Gastrocnemius medialis (tissue), 4 donors: Measurements from ENCODE around the gene SPSB4. TPM values are rescaled to one million over a fixed set of nuclear protein-coding genes. Genes with fewer than 3 reads are reported as not detected.

Source experiments
- ATAC-seq, 2 donors: fragments of 150-250 bp; one replicate each; pipeline ENCODE4 v1.9.1; 2016
- DNase-seq, 2 donors: peaks; one replicate each; pipeline ENCODE4 v3.0.0-alpha.2; 2019
- H3K27ac ChIP-seq, 4 donors: fragments of 200-600 bp; sonication (generic); 1 replicate in 1 of 4; 2 replicates in 3 of 4; pipeline ENCODE4 v1.5.1; 2016 to 2018; ENCODE audit warnings: mild to moderate bottlenecking in 2 of 4, moderate library complexity in 1 of 4
- H3K27me3 ChIP-seq, 3 donors: fragments of 200-600 bp; sonication (generic) in 2 of 3; 1 replicate in 1 of 3; 2 replicates in 2 of 3; pipeline versions ENCODE4 v1.5.1 to v1.6.0; 2016 to 2019; ENCODE audit warnings: mild to moderate bottlenecking in 1 of 3, moderate library complexity in 1 of 3
- H3K36me3 ChIP-seq, 2 donors: fragments of 200-600 bp; sonication (generic) in 1 of 2; one replicate each; pipeline ENCODE4 v1.5.1; 2017 to 2018
- H3K4me1 ChIP-seq, 2 donors: fragments of 200-600 bp; sonication (generic) in 1 of 2; one replicate each; pipeline ENCODE4 v1.5.1; 2016 to 2017; ENCODE audit warnings: mild to moderate bottlenecking in 2 of 2
- H3K4me3 ChIP-seq, 4 donors: fragments of 200-600 bp; sonication (generic) in 3 of 4; 1 replicate in 1 of 4; 2 replicates in 3 of 4; pipeline ENCODE4 v1.5.1; 2016 to 2019; ENCODE audit warnings: mild to moderate bottlenecking in 2 of 4
- H3K9me3 ChIP-seq, 3 donors: fragments of 200-600 bp; sonication (generic) in 2 of 3; 1 replicate in 1 of 3; 2 replicates in 2 of 3; pipeline ENCODE4 v1.5.1; 2016 to 2019
- POLR2A ChIP-seq, 2 donors: fragments of 450-650 bp; IDR thresholded peaks; one replicate each; pipeline ENCODE4 v1.6.1; 2017; ENCODE audit warnings: antibody characterized with exemption in 2 of 2, mild to moderate bottlenecking in 2 of 2, moderate library complexity in 2 of 2
- in situ Hi-C, 4 donors: fragments of 200-750 bp; cut with MboI; loops; one replicate each; pipeline versions ENCODE4 v1.15.0 to v1.8.0; 2017; ENCODE audit warnings: low sequenced_read_pairs in 4 of 4
- intact Hi-C: fragments of 100-400 bp; cut with DNase I; formaldehyde crosslinking; loops from one replicate; pipeline ENCODE4 v1.15.1; 2023; ENCODE audit warnings: low total_unique reads
- total RNA-seq, 4 donors: library from RNA; depleted of rRNA; stranded (reverse); fragments of >200 nt; gene quantifications; one replicate each; pipeline versions ENCODE4 v1.1.0 to v1.2.3, GENCODE V29; 2016
- TF ChIP-seq, protein P1 (sequence below), 5 experiments: fragments of 450-650 bp in 3 of 5; fragments of 200-600 bp in 2 of 5; sonication (generic) in 2 of 5; IDR thresholded peaks in 4 of 5; conservative IDR thresholded peaks in 1 of 5; 1 replicate in 4 of 5; 2 replicates in 1 of 5; pipeline ENCODE4 v1.5.1; 2016 to 2019; ENCODE audit warnings: antibody characterized with exemption in 5 of 5, mild to moderate bottlenecking in 3 of 5, moderate library complexity in 3 of 5

The SPSB4 gene
- total RNA-seq, 4 donors from 2014 or later = 0.35 to 0.81 TPM; not detected in 2

DNA sequence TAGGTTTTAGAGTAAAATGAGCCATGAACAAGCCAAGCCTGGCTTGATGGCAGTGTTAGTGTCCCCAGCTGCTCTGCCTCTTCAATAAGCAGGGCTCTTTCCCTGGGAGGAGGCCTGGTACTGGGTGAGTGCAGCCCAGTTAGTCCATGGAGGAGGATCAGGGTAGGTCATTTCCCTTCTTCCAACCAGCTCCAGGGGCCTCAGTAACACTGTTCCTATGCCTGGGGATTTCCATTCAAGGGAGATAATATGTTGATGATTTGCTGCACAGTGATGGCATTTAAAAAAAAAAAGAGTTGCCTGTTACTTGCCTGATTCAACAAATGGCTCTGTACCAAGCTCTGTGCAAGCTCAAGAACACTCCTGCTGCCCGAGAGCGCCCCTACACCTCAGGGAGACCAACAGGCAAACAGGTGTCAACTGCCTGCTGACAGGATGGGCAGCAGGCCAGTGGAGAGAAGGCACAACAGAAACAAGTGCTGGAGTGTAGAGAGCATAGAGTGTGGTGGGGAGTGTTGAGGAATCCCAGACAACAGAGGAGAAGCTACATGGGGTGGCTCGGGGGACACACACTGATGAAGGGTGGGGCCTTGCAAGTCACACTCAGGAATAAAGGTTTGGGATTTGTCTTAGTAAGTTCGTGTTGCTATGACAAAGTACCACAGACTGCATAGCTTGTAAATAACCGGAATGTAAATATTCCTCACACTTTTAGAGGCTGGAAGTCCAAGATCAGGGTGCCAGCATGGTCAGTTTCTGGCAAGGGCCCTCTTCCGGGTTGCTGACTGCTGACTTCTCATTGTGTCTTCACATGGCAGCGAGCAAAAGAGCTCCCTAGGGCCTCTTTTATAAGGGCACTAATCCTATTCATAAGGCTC lies 101.9 kb downstream of the SPSB4 start:
- intact Hi-C loops = no loop called here
- in situ Hi-C loops = no loop called here
- DNase-seq = no peak
- Histone ChIP-seq H3K27ac (no peak overlapping the region), H3K4me3 (no peak overlapping the region), H3K27me3 (no peaks in the 10 kb centered on the region), H3K36me3 (no peaks in the 10 kb centered on the region), H3K9me3 (no peaks in the 10 kb centered on the region), H3K4me1 (no peaks in the 10 kb centered on the region)
- ATAC-seq = no peak
- TF ChIP-seq, protein P1, sequence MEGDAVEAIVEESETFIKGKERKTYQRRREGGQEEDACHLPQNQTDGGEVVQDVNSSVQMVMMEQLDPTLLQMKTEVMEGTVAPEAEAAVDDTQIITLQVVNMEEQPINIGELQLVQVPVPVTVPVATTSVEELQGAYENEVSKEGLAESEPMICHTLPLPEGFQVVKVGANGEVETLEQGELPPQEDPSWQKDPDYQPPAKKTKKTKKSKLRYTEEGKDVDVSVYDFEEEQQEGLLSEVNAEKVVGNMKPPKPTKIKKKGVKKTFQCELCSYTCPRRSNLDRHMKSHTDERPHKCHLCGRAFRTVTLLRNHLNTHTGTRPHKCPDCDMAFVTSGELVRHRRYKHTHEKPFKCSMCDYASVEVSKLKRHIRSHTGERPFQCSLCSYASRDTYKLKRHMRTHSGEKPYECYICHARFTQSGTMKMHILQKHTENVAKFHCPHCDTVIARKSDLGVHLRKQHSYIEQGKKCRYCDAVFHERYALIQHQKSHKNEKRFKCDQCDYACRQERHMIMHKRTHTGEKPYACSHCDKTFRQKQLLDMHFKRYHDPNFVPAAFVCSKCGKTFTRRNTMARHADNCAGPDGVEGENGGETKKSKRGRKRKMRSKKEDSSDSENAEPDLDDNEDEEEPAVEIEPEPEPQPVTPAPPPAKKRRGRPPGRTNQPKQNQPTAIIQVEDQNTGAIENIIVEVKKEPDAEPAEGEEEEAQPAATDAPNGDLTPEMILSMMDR (IDR thresholded peaks at IDR 0.05 in 4 of 5, conservative IDR thresholded peaks at IDR 0.05 in 1 of 5) = no peak
- no peak for TF ChIP-seq POLR2A (IDR thresholded peaks at IDR 0.05)

DNA sequence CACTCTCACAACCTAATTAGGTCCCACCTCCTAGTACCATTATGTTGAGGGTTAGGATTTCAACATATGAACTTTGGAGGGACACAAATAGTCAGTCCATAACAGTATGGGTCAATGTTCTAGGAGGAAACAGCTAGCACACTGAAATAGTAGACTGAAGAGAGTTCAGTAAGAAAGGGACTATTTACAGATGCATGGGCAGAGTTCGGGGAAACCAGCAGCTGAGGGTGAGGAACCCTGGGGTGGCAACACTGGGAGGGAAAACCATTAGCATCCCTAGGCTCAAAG lies 102.5 kb downstream of the SPSB4 start:
- H3K4me3 ChIP-seq = no peak overlapping the region
- in situ Hi-C loops (no loop called here), intact Hi-C loops (no loop called here)
- no peaks in the 10 kb centered on the region for H3K36me3 ChIP-seq
- no peaks in the 10 kb centered on the region for H3K27me3 ChIP-seq
- no peak for DNase-seq
- TF ChIP-seq, protein P1 (IDR thresholded peaks at IDR 0.05 in 4 of 5, conservative IDR thresholded peaks at IDR 0.05 in 1 of 5) = no peak
- TF ChIP-seq POLR2A (IDR thresholded peaks at IDR 0.05) = no peak
- no peak for ATAC-seq
- no peaks in the 10 kb centered on the region for H3K4me1 ChIP-seq
- no peak overlapping the region for H3K27ac ChIP-seq
- H3K9me3 ChIP-seq = no peaks in the 10 kb centered on the region

DNA sequence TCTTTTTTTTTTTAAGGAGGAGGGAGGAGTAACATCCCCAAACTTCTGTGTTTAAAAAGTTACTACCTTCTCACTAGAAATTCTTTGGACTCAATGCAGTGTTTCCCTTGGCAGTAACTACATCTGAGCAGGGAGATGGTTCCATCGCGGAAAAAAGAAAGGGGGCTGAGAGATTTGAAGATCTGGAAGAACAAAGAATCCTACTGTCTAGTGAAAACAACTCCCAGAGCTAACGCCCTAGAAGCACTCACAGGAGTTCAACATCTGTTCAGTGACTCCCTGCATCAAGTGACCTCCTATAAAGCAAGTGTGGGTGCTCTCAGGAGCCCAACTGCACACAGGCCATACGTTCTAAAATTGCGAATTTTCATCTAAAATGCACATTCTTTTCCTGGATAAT lies 113.7 kb downstream of the SPSB4 start:
- in situ Hi-C loops (no loop called here), intact Hi-C loops (no loop called here)
- DNase-seq (no peak), ATAC-seq (no peak)
- TF ChIP-seq, protein P1 (IDR thresholded peaks at IDR 0.05 in 4 of 5, conservative IDR thresholded peaks at IDR 0.05 in 1 of 5) = no peak
- TF ChIP-seq POLR2A (IDR thresholded peaks at IDR 0.05) = no peak
- Histone ChIP-seq H3K36me3 (no peaks in the 10 kb centered on the region), H3K27ac (no peak overlapping the region), H3K9me3 (peaks cover 0 to 11% (median 0%) of the 10 kb centered on the region in 3 donors), H3K4me3 (no peak overlapping the region), H3K27me3 (no peaks in the 10 kb centered on the region), H3K4me1 (no peaks in the 10 kb centered on the region)

DNA sequence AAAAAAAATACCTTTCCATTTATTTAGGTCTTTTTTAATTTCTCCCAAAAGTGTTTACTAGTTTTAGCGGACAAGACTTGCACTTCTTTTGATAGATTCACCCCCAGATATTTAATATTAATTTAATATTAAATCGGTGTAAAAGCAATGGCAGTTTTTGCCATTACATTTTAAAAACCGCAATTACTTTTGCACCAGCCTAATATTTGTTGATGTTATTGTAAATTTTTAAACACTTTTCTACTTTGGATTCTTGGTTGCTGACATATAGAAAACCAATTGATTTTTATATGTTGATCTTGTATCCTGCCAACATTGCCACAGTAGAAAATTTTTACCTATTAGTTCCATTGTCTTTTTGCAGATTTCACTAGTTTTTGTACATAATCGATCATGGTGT lies 116.5 kb downstream of the SPSB4 start:
- ATAC-seq (no peak), DNase-seq (no peak)
- Histone ChIP-seq H3K27me3 (no peaks in the 10 kb centered on the region), H3K4me3 (no peak overlapping the region), H3K27ac (no peak overlapping the region), H3K4me1 (no peaks in the 10 kb centered on the region), H3K9me3 (no peaks in the 10 kb centered on the region), H3K36me3 (no peaks in the 10 kb centered on the region)
- TF ChIP-seq POLR2A (IDR thresholded peaks at IDR 0.05) = no peak
- TF ChIP-seq, protein P1 (IDR thresholded peaks at IDR 0.05 in 4 of 5, conservative IDR thresholded peaks at IDR 0.05 in 1 of 5) = no peak
- in situ Hi-C loops = no loop called here
- intact Hi-C loops = no loop called here
